OCI-LY3 (cell line): ENCODE measurements around the gene CAVIN2.

Experiments used
- H2AFZ ChIP-seq: fragments of 200-600, 300-600 bp; shearing (Covaris generic); 2 replicates; pipeline ENCODE4 v1.6.0; 2014; ENCODE audit warnings: antibody characterized with exemption, low read depth, low read length
- H3K27ac ChIP-seq: fragments of 200-600, 300-600 bp; sonication (generic); 2 replicates; pipeline ENCODE4 v1.5.1; 2014; ENCODE audit warnings: mild to moderate bottlenecking, low read length, moderate library complexity, mixed read lengths
- H3K27me3 ChIP-seq: fragments of 200-600, 300-600 bp; sonication (generic); 2 replicates; pipeline ENCODE4 v1.6.1; 2014; ENCODE audit warnings: low read depth, low read length, mixed read lengths
- H3K36me3 ChIP-seq: fragments of 200-600, 300-600 bp; sonication (generic); replicated peaks from 2 replicates; pipeline ENCODE3; 2014; ENCODE audit warnings: low read depth, low read length, mixed read lengths
- H3K4me1 ChIP-seq: fragments of 300-600, 200-600 bp; sonication (generic); 2 replicates; pipeline ENCODE4 v1.6.1; 2014; ENCODE audit warnings: low read length, mixed read lengths
- H3K4me2 ChIP-seq: fragments of 200-600, 300-600 bp; sonication (generic); 2 replicates; pipeline ENCODE4 v1.6.1; 2014; ENCODE audit warnings: low read length, mixed read lengths
- H3K4me3 ChIP-seq: fragments of 300-600, 200-600 bp; sonication (generic); 2 replicates; pipeline ENCODE4 v1.5.1; 2014; ENCODE audit warnings: antibody characterized with exemption, mild to moderate bottlenecking, low read length, moderate library complexity
- H3K79me2 ChIP-seq: fragments of 300-600, 200-600 bp; shearing (Covaris generic); 2 replicates; pipeline ENCODE4 v1.6.1; 2014; ENCODE audit warnings: mild to moderate bottlenecking, low read length, mixed read lengths
- H3K9ac ChIP-seq: fragments of 300-600, 200-600 bp; shearing (Covaris generic); 2 replicates; pipeline ENCODE4 v1.6.0; 2014; ENCODE audit warnings: mild to moderate bottlenecking, low read length, moderate library complexity
- H3K9me3 ChIP-seq: fragments of 200-600, 300-600 bp; shearing (Covaris generic); 2 replicates; pipeline ENCODE4 v1.6.1; 2014; ENCODE audit warnings: low read length, mixed read lengths; ENCODE audit not compliant: insufficient read depth
- H4K20me1 ChIP-seq: fragments of 200-600, 300-600 bp; sonication (generic); 2 replicates; pipeline ENCODE4 v1.6.1; 2016; ENCODE audit warnings: low read length, mixed read lengths; ENCODE audit not compliant: insufficient read depth
- EZH2phosphoT487 ChIP-seq: fragments of 200-600 bp; shearing (Covaris generic); IDR thresholded peaks from 2 replicates; pipeline ENCODE4 v1.6.1; 2018; ENCODE audit warnings: antibody characterized with exemption, mixed run types, low read depth
- TF ChIP-seq, protein P1 (sequence below): fragments of 200-600, 300-600 bp; sonication (generic); IDR thresholded peaks from 2 replicates; pipeline ENCODE4 v1.5.1; 2014; ENCODE audit warnings: antibody characterized with exemption, low read length, low read depth

CAVIN2 gene

GRCh38 chr2:191885650-191886049 is 38.8 kb upstream of the CAVIN2 start:
- TF ChIP-seq, protein P1, sequence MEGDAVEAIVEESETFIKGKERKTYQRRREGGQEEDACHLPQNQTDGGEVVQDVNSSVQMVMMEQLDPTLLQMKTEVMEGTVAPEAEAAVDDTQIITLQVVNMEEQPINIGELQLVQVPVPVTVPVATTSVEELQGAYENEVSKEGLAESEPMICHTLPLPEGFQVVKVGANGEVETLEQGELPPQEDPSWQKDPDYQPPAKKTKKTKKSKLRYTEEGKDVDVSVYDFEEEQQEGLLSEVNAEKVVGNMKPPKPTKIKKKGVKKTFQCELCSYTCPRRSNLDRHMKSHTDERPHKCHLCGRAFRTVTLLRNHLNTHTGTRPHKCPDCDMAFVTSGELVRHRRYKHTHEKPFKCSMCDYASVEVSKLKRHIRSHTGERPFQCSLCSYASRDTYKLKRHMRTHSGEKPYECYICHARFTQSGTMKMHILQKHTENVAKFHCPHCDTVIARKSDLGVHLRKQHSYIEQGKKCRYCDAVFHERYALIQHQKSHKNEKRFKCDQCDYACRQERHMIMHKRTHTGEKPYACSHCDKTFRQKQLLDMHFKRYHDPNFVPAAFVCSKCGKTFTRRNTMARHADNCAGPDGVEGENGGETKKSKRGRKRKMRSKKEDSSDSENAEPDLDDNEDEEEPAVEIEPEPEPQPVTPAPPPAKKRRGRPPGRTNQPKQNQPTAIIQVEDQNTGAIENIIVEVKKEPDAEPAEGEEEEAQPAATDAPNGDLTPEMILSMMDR, result no peak
- no peak for TF ChIP-seq EZH2phosphoT487
- H3K9me3 ChIP-seq, result no peaks in the 10 kb centered on the region
- peaks cover 8% of the 10 kb centered on the region for H3K4me1 ChIP-seq
- H3K4me3 ChIP-seq, result no peak overlapping the region
- H3K79me2 ChIP-seq, result no peaks in the 10 kb centered on the region
- H4K20me1 ChIP-seq, result no peaks in the 10 kb centered on the region
- no peaks in the 10 kb centered on the region for H3K36me3 ChIP-seq
- no peak overlapping the region for H2AFZ ChIP-seq
- no peaks in the 10 kb centered on the region for H3K27me3 ChIP-seq
- no peak overlapping the region for H3K4me2 ChIP-seq
- no peak overlapping the region for H3K27ac ChIP-seq
- H3K9ac ChIP-seq, result no peak overlapping the region

DNA sequence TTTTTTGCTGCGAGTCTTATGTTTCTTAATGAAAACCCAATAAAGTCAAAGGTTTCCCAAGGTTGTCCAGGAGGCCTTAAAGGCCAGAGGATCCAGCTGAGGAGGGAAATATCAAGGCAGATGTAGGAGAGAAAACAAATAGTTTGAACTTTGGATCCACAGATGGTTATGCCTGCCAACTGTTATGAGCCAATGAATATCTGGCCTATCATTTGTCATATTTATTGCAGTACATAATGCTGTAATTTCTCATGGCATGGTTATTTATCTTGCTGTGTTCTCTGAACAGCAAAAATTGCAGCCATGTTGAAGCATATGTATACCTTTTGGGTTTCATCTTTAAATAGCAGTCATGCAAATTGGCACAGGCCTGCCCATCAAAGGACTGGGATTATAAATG is 38.2 kb upstream of the CAVIN2 start:
- peaks cover 5% of the 10 kb centered on the region for H3K4me1 ChIP-seq
- no peaks in the 10 kb centered on the region for H3K27me3 ChIP-seq
- H3K9ac ChIP-seq, result no peak overlapping the region
- no peak overlapping the region for H3K27ac ChIP-seq
- H2AFZ ChIP-seq, result no peak overlapping the region
- no peak overlapping the region for H3K4me2 ChIP-seq
- H3K36me3 ChIP-seq, result no peaks in the 10 kb centered on the region
- H3K9me3 ChIP-seq, result no peaks in the 10 kb centered on the region
- no peaks in the 10 kb centered on the region for H4K20me1 ChIP-seq
- TF ChIP-seq, protein P1, result no peak
- TF ChIP-seq EZH2phosphoT487, result no peak
- no peaks in the 10 kb centered on the region for H3K79me2 ChIP-seq
- H3K4me3 ChIP-seq, result no peak overlapping the region

- no peaks in the 10 kb centered on the region for H3K27me3 ChIP-seq
- H3K4me3 ChIP-seq, result no peak overlapping the region
- no peak overlapping the region for H3K27ac ChIP-seq
- H3K9ac ChIP-seq, result no peak overlapping the region
- no peak overlapping the region for H2AFZ ChIP-seq
- H3K36me3 ChIP-seq, result no peaks in the 10 kb centered on the region
- no peaks in the 10 kb centered on the region for H4K20me1 ChIP-seq
- TF ChIP-seq, protein P1, result no peak
- TF ChIP-seq EZH2phosphoT487, result no peak
- no peaks in the 10 kb centered on the region for H3K9me3 ChIP-seq
- no peak overlapping the region for H3K4me2 ChIP-seq
- H3K79me2 ChIP-seq, result no peaks in the 10 kb centered on the region
- H3K4me1 ChIP-seq, result no peaks in the 10 kb centered on the region
These were observed 35.3 kb upstream of the CAVIN2 start for GRCh38 chr2:191881982-191882816.

- Histone ChIP-seq H3K27me3 (no peaks in the 10 kb centered on the region), H3K4me3 (no peak overlapping the region), H4K20me1 (no peaks in the 10 kb centered on the region), H3K79me2 (no peaks in the 10 kb centered on the region), H3K27ac (no peak overlapping the region), H3K36me3 (no peaks in the 10 kb centered on the region), H3K9ac (no peak overlapping the region), H3K9me3 (no peaks in the 10 kb centered on the region), H2AFZ (no peak overlapping the region), H3K4me1 (no peaks in the 10 kb centered on the region), H3K4me2 (no peak overlapping the region)
- no peak for TF ChIP-seq EZH2phosphoT487
- TF ChIP-seq, protein P1, result no peak
These were observed 31.8 kb upstream of the CAVIN2 start for GRCh38 chr2:191878548-191879279.
